ENCODE results near the gene ZNF524.

The ZNF524 gene, protein sequence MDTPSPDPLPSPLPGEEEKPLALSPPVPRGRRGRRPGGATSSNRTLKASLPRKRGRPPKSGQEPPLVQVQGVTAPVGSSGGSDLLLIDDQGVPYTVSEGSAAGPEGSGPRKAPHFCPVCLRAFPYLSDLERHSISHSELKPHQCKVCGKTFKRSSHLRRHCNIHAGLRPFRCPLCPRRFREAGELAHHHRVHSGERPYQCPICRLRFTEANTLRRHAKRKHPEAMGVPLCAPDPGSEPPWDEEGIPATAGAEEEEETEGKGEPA

DNA sequence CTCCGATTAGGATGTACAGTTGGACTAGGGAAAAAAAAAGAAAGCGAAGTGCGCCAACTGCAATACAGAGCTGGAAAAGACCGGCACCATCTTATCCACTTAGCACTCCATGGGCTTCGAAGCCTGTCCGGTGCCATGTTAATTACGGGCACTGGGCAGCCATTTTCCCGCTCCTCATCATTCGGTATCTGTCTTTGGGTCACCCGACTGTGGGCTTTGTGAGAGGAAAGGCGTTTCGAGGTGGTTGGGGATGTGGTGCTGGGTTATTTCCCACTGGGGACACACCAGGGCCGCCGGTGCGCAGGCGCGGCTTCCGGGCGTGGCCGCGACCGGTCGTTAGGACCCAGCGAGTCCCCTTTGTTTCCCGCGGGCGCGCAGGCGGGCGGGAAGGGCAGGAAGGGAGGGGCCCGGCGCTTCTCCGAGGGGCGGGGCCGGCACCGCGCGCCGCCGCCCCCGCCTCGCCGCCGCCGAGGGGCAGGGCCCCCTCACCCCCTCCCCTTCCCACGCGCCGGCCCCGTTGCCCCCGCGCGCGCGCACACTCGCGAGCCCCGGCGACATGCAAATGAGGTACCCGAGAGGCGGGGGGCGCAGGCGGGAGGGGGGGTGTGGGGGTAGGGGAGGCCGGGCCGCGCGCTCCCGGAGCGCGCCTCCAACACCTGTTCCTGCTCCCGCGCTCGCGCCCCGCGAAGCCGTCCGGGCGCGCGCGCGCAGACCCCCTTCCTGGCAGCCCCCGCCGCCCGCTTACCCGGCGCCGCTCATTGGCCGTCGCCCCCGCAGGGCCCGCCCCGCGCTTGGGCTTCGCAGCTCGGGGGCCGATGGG, at the start of gene ZNF524:
Gene ZNF524, plus strand, starts transcription at position 447 of the 820 bp plus-strand sequence. CDS start 1,825 bp downstream, outside the sequence.
- peak within 1 kb of the TSS; percentile 90 for H3K4me3 ChIP-seq (ENCODE audit: low read depth, low read length)
- peak; percentile 68 for DNase-seq (ENCODE audit: low read depth)
- TF ChIP-seq, protein P1, sequence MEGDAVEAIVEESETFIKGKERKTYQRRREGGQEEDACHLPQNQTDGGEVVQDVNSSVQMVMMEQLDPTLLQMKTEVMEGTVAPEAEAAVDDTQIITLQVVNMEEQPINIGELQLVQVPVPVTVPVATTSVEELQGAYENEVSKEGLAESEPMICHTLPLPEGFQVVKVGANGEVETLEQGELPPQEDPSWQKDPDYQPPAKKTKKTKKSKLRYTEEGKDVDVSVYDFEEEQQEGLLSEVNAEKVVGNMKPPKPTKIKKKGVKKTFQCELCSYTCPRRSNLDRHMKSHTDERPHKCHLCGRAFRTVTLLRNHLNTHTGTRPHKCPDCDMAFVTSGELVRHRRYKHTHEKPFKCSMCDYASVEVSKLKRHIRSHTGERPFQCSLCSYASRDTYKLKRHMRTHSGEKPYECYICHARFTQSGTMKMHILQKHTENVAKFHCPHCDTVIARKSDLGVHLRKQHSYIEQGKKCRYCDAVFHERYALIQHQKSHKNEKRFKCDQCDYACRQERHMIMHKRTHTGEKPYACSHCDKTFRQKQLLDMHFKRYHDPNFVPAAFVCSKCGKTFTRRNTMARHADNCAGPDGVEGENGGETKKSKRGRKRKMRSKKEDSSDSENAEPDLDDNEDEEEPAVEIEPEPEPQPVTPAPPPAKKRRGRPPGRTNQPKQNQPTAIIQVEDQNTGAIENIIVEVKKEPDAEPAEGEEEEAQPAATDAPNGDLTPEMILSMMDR (IDR thresholded peaks at IDR 0.05; ENCODE audit: low read depth, low read length, missing control alignments) = no peak

DNA sequence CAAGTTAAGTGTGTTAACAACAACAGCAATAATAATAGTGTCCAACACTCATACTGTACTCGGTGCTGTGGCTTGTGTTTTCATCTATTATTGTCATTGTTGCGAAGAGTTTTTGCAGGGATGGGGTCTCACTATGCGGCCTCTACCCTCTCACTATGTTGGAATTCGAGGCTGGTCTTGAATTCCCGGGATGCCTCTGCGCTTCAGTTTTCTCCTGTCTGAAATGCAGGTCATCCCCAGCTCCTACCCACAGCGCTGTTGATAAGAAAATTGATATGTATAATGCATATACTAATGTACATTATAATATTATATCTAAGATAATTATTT, 49.8 kb upstream of the ZNF524 start:
- TF ChIP-seq, protein P1 (IDR thresholded peaks at IDR 0.05; ENCODE audit: low read depth, low read length, missing control alignments) = no peak
- H3K4me3 ChIP-seq (ENCODE audit: low read depth, low read length) = no peak overlapping the region
- no peak for DNase-seq (ENCODE audit: low read depth)

DNA sequence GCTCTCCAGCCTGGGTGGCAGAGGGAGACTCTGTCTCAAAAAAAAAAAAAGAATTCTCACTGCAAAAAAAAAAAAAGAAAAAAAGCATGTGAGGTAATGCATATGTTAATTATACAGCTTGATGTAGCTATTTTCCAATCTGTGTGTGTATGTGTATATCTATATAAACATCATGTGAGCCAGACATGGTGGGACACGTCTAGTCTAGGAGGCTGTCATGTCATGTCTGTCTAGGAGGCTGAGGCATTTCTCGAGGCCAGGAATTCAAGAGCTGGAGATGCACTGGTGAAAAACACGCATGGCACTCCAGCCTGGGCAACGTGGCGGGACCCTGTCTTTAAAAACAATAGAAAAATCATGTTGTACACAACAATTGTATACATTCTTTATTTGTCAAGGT, 47.9 kb upstream of the ZNF524 start:
- TF ChIP-seq, protein P1 (IDR thresholded peaks at IDR 0.05; ENCODE audit: low read depth, low read length, missing control alignments) = no peak
- no peak overlapping the region for H3K4me3 ChIP-seq (ENCODE audit: low read depth, low read length)
- no peak for DNase-seq (ENCODE audit: low read depth)

DNA sequence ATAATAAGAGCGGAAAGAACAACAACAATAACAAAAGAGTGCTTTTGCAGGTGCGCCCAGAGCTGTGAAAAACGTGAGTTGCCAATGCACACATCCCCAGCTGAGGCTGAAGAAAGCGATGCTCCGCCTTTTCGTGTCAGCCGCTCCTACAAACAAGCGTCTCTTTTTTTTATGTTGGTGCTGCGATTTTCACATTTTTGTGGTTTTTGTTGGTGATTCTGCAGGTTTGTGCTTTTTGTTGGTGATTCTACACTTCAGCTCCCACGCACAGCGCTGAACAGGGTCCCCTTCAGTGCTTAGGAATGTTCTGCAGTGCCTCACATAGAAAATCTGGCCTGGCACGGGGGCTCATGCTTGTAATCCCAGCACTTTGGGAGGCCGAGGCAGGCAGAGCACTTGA, 47.5 kb upstream of the ZNF524 start:
- no peak overlapping the region for H3K4me3 ChIP-seq (ENCODE audit: low read depth, low read length)
- no peak for DNase-seq (ENCODE audit: low read depth)
- TF ChIP-seq, protein P1 (IDR thresholded peaks at IDR 0.05; ENCODE audit: low read depth, low read length, missing control alignments) = no peak

DNA sequence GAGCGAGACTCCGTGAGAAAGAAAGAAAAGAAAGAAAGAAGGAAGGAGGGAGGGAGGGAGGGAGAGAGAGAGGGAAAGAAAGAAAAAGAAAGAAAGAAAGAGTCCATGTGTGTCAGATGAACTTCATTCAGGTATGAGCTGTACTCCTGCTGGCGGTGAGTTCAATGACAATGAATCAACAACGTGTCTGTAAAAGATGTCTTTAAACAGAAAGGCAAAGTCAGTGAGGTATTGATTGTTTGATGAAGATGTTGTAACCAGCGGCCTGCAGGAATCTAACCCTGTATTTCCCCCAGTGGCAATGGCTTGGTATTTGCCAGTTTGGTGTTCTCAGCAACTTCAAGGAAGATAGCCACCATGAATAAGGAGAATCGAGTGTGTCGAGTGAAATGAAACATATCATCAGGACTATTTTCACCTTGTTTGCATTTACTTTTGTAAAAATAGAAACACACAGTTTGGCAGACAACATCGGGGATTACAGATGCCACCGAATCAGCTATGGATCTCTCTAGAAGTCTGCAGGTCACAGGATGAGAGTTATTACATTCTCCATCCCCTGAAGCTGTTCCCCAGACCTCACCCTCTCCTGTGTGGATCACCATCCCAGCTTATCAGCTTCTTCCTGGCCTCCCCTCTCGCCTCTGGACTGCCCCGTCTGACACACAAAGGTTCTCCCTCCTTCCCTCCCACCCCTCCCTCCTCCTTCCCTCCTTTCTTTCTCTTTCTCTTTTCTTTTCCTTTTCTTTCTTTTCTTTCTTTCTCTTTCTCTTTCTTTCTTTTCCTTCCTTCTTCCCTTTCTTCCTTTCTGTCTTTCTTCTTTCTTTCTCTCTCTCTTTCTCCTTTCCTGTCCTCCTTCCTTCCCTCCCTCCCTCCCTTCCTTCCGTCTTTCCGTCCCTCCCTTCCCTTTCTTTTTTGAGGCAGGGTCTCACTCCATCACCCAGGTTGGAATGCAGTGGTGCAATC, 46.6 kb upstream of the ZNF524 start:
- no peak for DNase-seq (ENCODE audit: low read depth)
- H3K4me3 ChIP-seq (ENCODE audit: low read depth, low read length) = no peak overlapping the region
- TF ChIP-seq, protein P1 (IDR thresholded peaks at IDR 0.05; ENCODE audit: low read depth, low read length, missing control alignments) = no peak

DNA sequence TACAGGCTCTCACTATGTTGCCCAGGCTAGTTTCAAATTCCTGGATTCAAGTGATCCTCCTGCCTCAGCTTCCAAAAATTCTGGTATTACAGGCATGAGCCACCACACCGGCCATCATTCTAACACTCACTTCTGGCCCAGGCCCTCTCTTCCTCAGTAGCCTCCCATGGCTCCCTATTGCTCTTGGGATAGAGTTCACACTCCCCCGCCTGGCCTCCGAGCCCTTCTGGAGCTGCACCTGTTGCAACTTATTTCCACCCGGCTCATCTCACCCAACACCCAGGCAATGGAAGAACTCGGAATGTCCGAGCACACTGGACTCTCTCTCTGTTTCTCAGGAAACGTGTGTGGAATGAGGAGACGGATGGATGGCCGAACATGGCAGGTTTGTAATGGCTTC, 45.8 kb upstream of the ZNF524 start:
- TF ChIP-seq, protein P1 (IDR thresholded peaks at IDR 0.05; ENCODE audit: low read depth, low read length, missing control alignments) = no peak
- DNase-seq (ENCODE audit: low read depth) = no peak
- H3K4me3 ChIP-seq (ENCODE audit: low read depth, low read length) = no peak overlapping the region

All from GM12864 (cell line).